ENCODE results near the gene B9D2. TPM values are rescaled to one million over a fixed set of nuclear protein-coding genes. Genes with fewer than 3 reads are reported as not detected.
"Not testable (repeated sequence)": the region's sequence is repeated elsewhere in the genome, so short reads cannot be mapped to it uniquely, and the experiment has no call there.

The B9D2 gene
- total and polyA plus RNA-seq, 2 of the 4 experiments (the other 2 are of a cell fraction) = 6.1 to 9.7 TPM

DNA sequence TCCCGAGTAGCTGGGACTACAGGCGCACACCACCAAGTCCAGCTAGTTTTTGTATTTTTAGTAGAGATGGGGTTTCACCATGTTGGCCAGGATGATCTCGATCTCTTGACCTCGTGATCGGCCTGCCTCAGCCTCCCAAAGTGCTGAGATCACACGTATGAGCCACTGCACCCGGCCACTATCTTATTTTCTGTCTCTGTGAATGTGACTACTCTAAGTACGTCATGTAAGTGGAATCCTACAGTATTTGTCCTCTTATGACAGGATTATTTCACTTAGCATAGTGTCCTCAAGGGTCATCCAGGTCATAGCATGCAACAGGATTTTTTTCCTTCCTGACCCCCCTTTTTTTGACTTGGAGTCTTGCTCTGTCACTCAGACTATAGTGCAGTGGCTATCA lies 7.6 kb upstream of the B9D2 start:
- WGBS, 2 experiments (ENCODE audit: extremely low coverage in 2 of 2, insufficient read length in 1 of 2) = 100% methylated on average over 2 of the region's 8 CpGs; no CpG with 5 or more reads in 1 of the 2 experiments
- Histone ChIP-seq H3K9me3 (ENCODE audit: control insufficient read depth, insufficient read depth, low read length) (no peaks in the 10 kb centered on the region), H4K91ac (ENCODE audit: insufficient read depth, low read depth, low read length) (no peak overlapping the region), H2BK15ac (ENCODE audit: low read depth, low read length) (no peak overlapping the region), H4K8ac (ENCODE audit: low read depth in 2 of 2, low read length in 2 of 2) (no peak overlapping the region), H3K9ac (ENCODE audit: low read depth, low read length) (no peak overlapping the region), H2AK9ac (replicated peaks; ENCODE audit: low read depth, low read length, poor library complexity) (no peak overlapping the region), H3K23ac (ENCODE audit: low read depth, low read length) (no peak overlapping the region), H3K4me2 (ENCODE audit: low read depth, low read length) (no peak overlapping the region), H3K14ac (replicated peaks; ENCODE audit: low read depth, low read length) (no peak overlapping the region), H4K20me1 (ENCODE audit: insufficient read depth, low read length) (peaks cover 3% of the 10 kb centered on the region; the same call in 1 of the 2 replicates), H3K56ac (ENCODE audit: extremely low read depth, insufficient read depth, low read length) (no peak overlapping the region), H4K5ac (ENCODE audit: low read depth, low read length) (no peak overlapping the region), H2AK5ac (ENCODE audit: low read depth, low read length) (no peak overlapping the region), H2BK20ac (ENCODE audit: low read depth, low read length) (no peak overlapping the region), H3K4me3 (ENCODE audit: insufficient read depth, low read depth, low read length) (no peak overlapping the region), H2AFZ (replicated peaks; ENCODE audit: low read length, poor library complexity) (no peak overlapping the region), H3K9me1 (ENCODE audit: insufficient read depth, low read length) (peaks cover 8% of the 10 kb centered on the region), H3K36me3 (ENCODE audit: control insufficient read depth, insufficient read depth, low read length) (no peaks in the 10 kb centered on the region), H2BK5ac (ENCODE audit: low read depth, low read length, poor library complexity, severe bottlenecking) (no peak overlapping the region), H3K27me3 (ENCODE audit: control insufficient read depth, insufficient read depth, low read length) (no peaks in the 10 kb centered on the region), H3K79me1 (ENCODE audit: low read depth in 1 of 2, low read length in 2 of 2) (peaks cover 9 to 38% of the 10 kb centered on the region in 2 experiments), H2BK120ac (ENCODE audit: low read depth, low read length) (no peak overlapping the region), H3K4ac (ENCODE audit: low read depth, low read length) (no peak overlapping the region), H3K18ac (ENCODE audit: low read depth, low read length) (no peak overlapping the region), H3K27ac (ENCODE audit: insufficient read depth, low read length) (no peak overlapping the region), H3K4me1 (ENCODE audit: control insufficient read depth, insufficient read depth, low read length) (peaks cover 16% of the 10 kb centered on the region)
- TF ChIP-seq RCOR1 (IDR thresholded peaks at IDR 0.05; ENCODE audit: insufficient replicate concordance, low read length) = no peak
- no peak for TF ChIP-seq FOS (IDR thresholded peaks at IDR 0.05; ENCODE audit: low read depth, low read length)
- TF ChIP-seq MAFK (IDR thresholded peaks at IDR 0.05; ENCODE audit: low read depth, low read length) = no peak
- intact Hi-C loops (cut with micrococcal nuclease) = no loop called here
- in situ Hi-C loops (cut with MboI; ENCODE audit: low sequenced_read_pairs) = no loop called here
- CTCF ChIA-PET = no interaction called here
- no peak for DNase-seq
- ATAC-seq (ENCODE audit: low read depth) = no peak
- no TSS peak for BruUV-seq (replicated peaks)
- dilution Hi-C loops (cut with HindIII; ENCODE audit: low sequenced_read_pairs, unreplicated experiment) = no loop called here
- POLR2A ChIA-PET (ENCODE audit: unreplicated experiment) = no interaction called here

DNA sequence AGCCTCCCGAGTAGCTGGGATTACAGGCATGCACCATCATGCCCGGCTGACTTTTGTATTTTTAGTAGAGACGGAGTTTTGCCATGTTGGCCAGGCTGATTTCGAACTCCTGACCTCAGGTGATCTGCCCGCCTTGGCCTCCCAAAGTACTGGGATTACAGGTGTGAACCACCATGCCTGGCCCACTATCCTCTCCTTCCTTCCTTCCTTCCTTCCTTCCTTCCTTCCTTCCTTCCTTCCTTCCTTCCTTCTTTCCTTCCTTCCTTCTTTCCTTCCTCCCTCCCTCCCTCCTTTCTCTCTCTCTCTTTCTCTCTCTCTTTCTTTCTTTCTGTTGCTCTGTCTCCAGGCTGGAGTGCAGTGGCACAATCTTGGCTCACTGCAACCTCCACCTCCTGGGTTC lies 7.2 kb upstream of the B9D2 start:
- H3K4me2 ChIP-seq (ENCODE audit: low read depth, low read length); H3K18ac ChIP-seq (ENCODE audit: low read depth, low read length); H3K27ac ChIP-seq (ENCODE audit: insufficient read depth, low read length); DNase-seq; in situ Hi-C loops (cut with MboI; ENCODE audit: low sequenced_read_pairs); H2BK15ac ChIP-seq (ENCODE audit: low read depth, low read length); H4K5ac ChIP-seq (ENCODE audit: low read depth, low read length); BruUV-seq (replicated peaks); H3K9me1 ChIP-seq (ENCODE audit: insufficient read depth, low read length); dilution Hi-C loops (cut with HindIII; ENCODE audit: low sequenced_read_pairs, unreplicated experiment); H3K14ac ChIP-seq (replicated peaks; ENCODE audit: low read depth, low read length); H3K36me3 ChIP-seq (ENCODE audit: control insufficient read depth, insufficient read depth, low read length); H2BK5ac ChIP-seq (ENCODE audit: low read depth, low read length, poor library complexity, severe bottlenecking); ATAC-seq (ENCODE audit: low read depth); H3K4me3 ChIP-seq (ENCODE audit: insufficient read depth, low read depth, low read length); H3K23ac ChIP-seq (ENCODE audit: low read depth, low read length); H3K56ac ChIP-seq (ENCODE audit: extremely low read depth, insufficient read depth, low read length); H2AK5ac ChIP-seq (ENCODE audit: low read depth, low read length); H3K9ac ChIP-seq (ENCODE audit: low read depth, low read length); H2BK20ac ChIP-seq (ENCODE audit: low read depth, low read length); CTCF ChIA-PET; H3K4ac ChIP-seq (ENCODE audit: low read depth, low read length); H3K9me3 ChIP-seq (ENCODE audit: control insufficient read depth, insufficient read depth, low read length); H2BK120ac ChIP-seq (ENCODE audit: low read depth, low read length); intact Hi-C loops (cut with micrococcal nuclease); H4K91ac ChIP-seq (ENCODE audit: insufficient read depth, low read depth, low read length); H2AK9ac ChIP-seq (replicated peaks; ENCODE audit: low read depth, low read length, poor library complexity); POLR2A ChIA-PET (ENCODE audit: unreplicated experiment); H3K27me3 ChIP-seq (ENCODE audit: control insufficient read depth, insufficient read depth, low read length); H4K20me1 ChIP-seq (ENCODE audit: insufficient read depth, low read length); H2AFZ ChIP-seq (replicated peaks; ENCODE audit: low read length, poor library complexity); H4K8ac ChIP-seq (ENCODE audit: low read depth in 2 of 2, low read length in 2 of 2): not testable (repeated sequence)
- 90% methylated on average over 2 of the region's 5 CpGs; no CpG with 5 or more reads in 1 of the 2 experiments for WGBS, 2 experiments (ENCODE audit: extremely low coverage in 2 of 2, insufficient read length in 1 of 2)
- Histone ChIP-seq H3K4me1 (ENCODE audit: control insufficient read depth, insufficient read depth, low read length) (peaks cover 15% of the 10 kb centered on the region), H3K79me1 (ENCODE audit: low read depth in 1 of 2, low read length in 2 of 2) (peaks cover 13 to 40% of the 10 kb centered on the region in 2 experiments)

Data from IMR-90 (cell line).